HPDE6-E6E7 (cell line): ENCODE measurements around the gene ARL6IP4.

Experiments used
- DNase-seq: peaks from one replicate; pipeline ENCODE4 v3.0.0; 2011; ENCODE audit warnings: missing footprints; ENCODE audit errors: extremely low spot score

The ARL6IP4 gene

DNA sequence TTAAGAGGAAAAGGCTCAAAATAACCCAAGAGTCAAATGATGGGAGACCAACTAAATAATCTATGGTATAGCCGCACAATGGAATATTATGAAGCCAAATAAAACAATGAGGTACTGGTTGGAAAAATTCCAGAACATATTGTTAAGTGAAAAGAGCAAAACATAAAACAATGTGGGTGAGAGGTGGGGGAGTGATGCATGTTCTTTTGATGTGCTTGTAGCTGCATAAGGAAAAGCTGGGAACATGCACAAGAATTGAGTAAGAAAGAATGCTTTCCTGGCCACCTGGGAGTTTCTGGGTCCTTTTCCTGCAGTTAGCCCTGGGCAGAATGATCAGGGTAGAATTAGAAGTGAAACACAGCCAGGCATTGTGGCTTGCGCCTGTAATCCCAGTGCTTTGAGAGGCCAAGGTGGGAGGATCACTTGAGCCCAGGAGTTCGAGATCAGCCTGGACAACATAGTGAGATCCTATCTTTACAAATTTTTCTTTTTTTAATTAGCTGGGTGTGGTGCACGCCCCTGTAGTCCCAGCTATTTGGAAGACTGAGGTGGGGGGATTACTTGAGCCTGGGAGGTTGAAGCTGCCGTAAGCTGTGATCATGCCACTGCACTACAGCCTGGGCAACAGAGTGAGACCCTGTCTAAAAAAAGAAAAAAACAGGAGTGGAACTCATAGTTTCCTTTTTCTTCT is 22.1 kb upstream of the ARL6IP4 start:
- no peak for DNase-seq

DNA sequence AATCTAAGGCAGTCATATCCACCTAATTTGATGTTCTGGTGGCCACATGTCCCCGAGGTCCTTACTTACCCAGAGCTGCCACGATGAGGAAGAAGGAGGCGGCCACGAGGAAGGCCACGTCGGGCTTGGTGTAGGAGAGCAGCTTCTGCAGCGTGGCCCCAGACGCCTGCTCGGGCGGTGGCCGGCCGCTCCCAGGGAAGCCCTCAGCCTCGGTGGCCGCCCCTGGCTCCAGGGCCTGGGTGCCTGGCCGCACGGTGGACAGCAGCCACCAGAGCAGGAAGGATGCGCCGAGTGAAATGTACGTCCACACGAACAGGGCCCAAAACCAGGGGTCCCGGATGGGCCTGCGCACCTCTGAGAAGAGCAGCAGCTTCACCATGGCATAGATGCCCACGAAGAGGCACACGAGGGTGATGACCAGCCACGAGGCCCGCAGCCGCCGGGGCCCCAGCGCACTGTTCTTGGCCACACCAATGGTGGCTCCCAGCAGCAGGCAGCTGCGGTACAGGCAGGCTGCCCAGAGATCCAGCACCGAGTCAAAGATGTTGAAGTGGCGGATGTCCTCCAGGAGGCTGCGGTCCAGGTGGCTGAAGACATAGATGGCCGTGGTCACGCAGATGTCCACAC is 20.8 kb upstream of the ARL6IP4 start:
- no peak for DNase-seq

DNA sequence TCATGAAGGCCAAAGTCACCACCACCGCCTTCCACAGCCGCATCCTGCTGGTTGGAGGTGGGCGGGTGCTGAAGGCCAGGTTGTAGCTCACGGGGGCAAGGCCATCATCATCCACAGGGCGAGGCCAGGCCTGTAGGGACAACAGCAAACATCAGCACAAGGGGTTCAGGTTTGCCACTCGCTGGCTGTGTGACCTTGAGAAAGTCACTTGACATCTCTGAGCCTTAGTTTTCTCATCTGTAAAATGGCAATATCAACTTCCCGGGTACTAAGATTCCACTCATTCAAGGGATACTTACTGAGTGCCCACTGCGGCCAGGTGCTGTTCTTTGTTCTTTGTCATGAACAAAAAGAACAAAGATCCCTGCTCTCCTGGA is 20.3 kb upstream of the ARL6IP4 start:
- DNase-seq, result no peak

DNA sequence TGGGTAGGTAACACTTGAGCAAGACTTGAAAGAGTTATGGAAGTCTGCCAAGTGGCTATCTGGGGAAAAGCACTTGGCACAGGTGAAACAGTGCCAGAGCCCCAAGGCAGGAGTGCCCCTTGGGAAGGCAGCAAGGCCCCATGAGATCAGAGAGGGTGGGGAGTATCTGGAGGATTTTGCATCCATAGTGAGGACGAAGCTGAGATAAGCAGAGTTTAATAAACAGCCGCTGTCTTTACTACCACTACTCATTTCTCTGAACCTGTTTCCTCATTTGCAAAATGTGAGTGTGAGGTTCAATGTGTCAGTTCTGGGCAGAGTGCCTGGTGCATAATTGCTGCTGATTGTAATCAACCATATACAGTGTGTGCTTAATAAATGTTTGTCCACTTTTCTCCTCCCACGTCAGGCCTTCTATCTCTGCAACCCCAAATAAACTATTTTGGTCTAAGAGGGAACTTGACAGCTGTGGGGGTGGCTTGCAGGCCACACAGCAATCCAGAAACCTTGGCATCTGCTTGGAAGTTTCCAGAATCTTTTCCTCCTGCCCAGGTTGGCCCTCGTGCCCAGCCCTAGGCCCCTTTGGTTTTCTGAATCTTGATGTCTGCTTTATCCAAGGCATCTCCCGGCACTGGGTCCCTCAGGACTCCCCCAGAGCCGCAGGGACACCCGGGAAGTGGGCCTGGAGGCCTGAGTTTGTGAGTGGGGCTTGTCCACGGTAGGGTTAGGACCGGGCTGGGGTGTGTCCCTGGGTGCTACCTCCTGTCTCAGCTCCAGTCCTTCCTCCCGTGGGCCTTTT is 18.8 kb upstream of the ARL6IP4 start:
- no peak for DNase-seq

DNA sequence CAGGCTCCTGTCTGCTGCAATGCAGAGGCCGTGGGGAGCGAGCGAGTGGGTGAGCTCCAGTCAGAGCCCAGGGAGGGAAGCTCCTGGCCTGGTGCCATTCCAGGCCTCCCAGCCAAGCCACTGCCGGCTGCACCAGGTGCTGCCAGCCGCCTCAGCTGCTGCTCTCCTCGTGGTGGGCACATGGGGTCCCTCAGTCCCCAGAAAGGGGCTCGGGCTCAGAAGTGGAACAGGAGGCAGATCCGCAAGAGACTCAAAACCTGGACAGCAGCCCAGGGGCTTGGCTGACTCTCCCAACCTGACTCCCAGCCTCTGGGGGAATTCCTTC is 16.6 kb upstream of the ARL6IP4 start:
- DNase-seq, result no peak

DNA sequence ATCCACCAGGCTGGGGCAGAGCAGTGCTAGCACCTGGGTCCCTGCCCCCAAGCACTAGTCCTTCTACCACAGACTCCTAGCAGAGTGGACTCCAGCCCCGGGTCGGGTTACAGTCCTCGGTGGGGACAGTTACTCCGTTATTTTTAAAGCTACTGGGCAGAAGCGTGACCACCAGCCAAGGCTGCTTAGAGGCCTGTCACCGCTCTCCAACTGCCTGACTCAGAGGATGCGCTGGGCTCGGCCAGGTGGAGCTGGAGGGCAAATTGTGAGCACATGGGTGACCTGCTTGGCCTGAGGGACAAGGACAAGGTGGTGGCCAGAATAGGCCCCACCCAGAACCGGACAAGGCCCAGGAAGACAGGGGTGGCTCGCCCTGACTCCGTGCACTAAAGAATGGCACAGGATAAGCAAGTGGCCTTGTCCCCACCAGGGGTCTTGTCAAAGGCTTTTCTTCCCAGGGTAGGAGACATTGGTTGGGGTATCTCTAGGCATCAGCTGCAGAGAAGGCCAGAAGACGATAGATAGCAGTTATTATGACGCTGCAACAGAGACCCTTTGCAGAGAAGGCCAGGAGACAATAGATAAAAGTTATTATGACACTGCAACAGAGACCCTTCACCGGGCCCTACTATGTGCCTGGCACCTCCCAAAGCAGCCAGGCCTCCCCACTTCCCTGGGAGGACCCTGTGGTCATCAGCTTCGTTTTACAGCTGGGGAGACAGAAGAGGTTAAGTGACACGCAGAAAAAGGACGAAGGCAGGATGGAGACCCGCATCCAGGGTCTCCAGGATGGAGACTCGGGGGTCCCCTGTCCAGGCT is 15.8 kb upstream of the ARL6IP4 start:
- DNase-seq, result no peak

DNA sequence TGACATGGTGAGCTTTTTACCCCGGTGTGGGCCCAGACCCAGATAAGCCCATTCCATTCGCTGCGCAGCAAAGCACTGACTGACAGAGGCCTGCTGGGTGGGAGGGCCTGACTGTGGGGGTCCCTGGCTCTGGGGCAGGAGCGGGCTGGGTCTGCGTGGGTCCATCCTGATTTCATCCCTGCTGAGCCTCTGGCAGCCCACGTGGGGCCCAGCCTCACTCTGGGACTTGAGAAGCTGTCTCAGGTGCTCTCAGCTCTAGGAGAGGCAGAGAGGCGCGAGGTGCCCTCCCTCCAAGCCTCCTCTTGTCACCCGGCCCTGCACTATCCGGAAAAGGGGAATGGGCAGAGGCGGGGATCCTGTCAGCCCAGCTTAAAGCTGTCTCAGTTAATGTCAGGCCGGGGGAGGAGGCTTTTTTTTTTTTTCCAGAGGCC is 15.1 kb upstream of the ARL6IP4 start:
- DNase-seq, result no peak

DNA sequence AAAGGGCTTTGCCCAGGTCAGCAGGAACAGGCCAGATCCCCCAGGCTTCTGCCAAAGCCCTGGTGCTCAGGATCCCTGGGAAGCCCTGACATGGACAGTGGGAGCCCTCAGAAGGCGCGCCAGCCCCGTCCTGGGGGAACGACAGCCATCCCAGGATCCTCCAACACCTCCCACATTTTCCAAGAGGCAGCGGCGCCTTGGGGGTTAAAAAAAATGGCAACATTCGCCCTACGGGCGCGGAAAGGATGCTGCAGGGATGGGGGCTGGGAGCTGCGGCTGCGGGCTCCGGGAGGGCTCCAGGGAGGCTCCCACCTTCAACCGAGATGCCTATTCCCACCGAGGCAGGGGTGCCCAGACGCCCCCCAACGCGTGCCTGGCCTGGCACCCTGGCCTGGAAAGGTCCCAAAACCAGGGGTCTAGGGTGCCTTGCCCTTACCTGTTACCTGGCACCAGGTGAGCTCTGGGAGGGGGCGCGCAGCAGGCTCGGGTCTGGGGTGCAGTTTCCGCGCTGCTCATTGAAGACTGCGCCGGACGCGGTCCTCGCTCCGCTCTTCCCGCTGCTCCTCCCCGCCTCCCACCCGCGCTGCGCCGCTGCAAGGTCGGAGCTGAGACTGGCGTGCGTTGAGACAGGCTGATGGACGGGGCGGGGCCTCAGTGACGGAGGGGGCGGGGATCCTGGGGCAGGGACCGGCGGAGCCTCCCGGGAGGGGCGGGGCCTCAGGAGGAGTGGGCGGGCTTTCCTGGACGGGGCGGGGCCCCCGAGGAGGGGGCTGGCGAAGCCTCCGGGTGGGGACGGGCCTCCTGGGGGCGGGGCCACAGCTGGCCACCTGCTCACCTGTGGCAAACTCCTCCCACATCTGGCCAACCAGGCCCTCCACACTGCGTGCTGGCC is 14.4 kb upstream of the ARL6IP4 start, which contains the start of gene ABCB9:
TSS of gene ABCB9 (minus strand) at position 613 of the 892 bp plus-strand sequence. CDS start 6,228 bp downstream, outside the sequence.
- DNase-seq, result peak; percentile 94

DNA sequence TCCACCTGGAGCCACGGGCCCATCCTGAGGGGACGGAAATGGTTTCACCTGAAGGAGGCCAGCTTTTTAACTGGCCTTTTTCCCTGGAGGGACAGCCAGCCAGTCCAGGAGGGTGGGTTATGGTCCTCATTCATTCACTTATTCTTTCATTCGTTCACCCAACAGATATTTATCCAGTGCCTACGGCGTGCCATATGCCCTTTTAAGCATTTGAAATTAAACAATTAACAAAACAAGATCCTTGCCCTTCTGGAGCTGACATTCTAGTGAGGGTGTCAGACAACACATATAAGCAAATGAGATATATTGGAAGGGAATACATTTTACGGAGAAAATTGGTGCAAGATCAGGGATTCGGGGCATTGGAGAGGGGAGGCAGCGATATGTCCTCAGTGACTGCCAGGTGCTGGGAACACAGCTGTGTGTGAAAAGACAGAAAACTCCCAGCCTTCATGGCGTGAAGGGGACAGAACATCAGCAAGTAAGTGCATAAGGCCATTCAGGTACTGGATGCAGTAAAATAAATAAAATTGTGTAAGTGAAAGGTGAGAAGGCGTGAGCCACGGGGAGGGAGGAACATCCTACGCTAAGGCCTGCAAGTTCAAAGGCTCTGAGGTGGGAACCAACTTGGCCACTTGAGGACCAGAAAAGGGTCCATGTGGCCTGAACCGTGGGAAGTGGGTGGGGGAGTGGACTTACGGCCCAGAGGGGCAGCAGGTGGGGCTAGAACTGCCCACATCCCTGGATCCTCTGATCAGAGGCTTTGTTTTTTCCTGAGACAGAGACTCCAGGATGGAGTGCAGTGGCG is 13.5 kb upstream of the ARL6IP4 start:
- DNase-seq, result no peak

DNA sequence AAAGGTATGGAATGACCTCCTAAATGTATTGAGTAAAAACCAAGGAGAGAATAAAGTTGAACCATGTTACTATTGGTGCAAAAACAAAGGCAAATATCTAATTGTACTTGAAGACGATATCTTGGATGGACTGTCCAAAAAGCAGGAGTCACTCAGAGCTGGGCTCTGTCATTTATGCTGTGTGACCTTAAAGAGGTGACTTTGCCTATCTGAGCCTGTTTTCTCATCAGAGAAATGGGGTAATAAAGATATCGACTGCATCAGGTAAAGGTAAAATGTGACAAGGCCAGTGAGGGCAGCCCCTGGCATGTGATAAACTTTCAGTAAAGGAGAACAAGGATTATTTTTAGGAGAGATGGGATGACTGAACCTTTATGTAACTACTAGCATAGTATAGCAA is 12.4 kb upstream of the ARL6IP4 start:
- no peak for DNase-seq

DNA sequence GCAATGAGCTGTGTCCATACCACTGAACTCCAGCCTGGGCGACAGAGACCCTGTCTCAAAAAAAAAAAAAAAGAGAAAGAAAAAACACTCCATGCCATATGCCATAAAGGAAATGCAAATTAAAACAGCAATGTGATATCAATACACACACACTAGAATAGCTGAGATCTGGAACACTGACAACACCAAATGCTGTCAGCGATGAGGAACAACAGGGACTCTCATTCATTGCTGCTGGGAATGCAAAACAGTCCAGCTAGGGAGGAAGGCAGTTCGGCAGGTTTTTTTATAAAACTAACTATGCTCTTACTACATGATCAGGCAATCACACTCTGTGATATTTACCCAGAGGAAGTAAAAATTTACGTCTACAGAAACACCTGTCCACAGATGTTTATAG is 10.8 kb upstream of the ARL6IP4 start:
- no peak for DNase-seq

DNA sequence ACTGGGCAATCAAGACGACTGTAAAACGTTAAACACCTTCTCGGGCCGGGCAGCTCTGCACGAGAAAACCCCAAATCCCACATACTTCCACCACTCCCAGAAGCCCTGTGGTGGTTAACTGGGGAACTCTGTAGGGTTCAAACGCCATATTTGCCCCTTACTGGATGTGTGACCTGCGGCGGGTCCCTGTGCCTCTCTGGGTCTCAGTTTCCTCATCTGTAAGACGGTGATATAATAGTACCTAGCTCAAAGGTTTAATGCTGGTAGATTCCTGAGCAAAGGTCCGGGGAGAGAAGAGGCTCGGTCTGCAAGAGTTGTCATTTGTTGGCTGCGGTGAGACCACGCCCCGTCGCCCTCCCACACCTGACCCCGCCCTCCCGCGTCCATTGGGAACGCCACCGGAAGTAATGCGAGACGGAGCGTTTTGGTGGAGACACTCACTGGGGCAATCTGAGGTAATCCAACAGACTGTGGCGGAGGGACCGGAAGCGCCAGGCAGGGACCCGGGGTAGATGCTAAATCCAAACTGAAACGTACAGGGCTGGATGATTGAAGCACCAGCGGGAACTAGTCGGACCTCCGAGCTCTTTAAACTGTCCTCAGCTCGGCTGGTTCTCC is 6.1 kb upstream of the ARL6IP4 start:
- DNase-seq, result peak; percentile 88

DNA sequence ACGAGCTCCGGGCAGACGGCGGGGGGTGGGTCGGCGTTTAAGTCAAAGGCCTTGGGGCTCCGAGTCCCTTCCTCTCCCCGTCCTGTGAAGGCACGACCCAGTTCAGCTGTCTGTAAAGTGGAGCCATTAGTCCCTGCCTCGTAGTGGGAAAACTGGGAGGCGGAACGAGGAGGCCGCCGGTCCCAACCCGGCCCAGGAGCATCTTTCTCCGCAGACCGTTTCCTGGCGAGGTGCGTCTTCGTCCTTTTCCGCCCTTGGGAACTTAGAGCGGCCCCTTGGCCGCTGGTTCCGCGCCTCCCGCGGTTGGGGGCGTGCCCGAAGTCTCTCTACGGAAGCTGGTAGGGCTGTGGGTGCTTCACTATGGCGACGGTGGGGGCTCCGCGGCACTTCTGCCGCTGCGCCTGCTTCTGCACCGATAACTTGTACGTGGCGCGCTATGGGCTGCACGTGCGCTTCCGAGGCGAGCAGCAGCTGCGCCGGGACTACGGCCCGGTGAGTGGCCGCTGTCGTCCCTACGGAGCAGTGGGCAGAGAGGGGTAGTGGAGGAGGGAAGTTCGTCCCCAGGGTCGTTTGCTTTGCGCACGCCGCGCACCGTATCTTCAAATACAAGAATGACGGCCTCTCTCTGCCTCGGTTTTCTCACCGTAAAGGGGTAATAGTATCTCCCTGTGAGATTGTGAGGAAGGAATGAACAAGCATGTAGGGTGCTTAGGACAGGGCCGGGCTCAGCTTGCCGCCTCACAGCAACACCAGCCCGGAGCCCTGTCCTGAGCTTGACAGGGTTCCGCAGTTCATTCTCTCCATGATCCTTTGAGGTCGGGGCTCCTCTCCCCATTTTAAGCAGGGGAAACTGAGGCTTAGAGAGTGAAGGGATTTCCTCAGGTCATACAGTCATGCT is 5.3 kb upstream of the ARL6IP4 start, which contains the start of gene OGFOD2:
TSS of gene OGFOD2 (plus strand) at position 353 of the 898 bp plus-strand sequence. CDS start at position 361, 8 bp downstream.
- DNase-seq, result peak; percentile 89

DNA sequence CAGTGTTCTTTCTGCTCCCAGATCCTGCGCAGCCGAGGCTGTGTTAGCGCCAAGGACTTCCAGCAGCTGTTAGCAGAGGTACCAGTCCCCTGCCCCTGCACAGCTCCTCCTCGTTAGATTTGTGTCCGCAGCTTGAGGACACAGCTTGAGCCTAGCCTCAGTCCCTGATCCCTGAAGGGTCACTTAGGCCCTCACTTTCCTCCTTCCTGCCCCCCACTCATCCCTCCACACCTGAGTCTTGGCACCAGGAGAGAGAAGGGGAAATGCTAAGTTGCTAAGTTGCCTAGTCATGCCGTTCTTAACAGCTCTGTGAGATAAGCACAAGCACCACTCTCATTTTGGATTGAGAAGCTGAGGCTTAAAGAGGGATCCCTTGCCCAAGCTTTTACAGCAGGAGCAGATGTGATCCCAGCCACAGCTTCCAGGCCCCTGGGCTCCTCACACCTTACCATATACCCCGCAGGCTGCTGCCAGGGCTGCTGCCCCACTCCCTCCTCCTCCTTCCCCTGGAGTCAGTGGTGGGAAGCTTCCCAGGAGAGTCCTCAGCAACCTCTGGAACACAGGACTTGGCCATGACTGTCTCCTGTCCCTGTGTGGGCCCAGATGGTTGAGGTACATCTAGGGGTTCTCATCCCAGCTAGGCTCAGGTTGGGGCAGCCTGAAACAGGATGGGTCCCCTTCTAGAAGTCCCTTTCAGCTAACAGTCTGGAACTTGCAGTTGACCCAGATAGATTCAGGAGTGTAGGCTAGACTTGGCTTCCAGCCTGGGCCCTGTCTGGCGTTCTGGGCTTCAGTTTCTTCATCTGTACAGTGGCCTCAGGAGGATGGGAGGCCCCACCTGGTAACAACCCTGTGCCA is 4.5 kb upstream of the ARL6IP4 start:
- no peak for DNase-seq

DNA sequence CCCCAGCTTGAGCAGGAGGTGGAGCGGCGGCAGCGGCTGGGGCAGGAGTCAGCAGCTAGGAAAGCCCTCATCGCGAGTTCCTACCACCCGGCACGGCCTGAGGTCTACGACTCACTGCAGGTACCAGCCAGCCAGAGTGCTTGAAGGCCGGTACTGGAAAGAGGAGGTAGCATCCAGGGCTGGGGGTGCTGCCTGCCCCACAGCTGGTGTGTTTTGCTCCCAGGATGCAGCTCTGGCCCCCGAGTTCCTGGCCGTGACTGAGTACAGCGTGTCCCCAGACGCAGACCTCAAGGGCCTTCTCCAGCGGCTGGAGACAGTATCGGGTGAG is 3.9 kb upstream of the ARL6IP4 start:
- no peak for DNase-seq

DNA sequence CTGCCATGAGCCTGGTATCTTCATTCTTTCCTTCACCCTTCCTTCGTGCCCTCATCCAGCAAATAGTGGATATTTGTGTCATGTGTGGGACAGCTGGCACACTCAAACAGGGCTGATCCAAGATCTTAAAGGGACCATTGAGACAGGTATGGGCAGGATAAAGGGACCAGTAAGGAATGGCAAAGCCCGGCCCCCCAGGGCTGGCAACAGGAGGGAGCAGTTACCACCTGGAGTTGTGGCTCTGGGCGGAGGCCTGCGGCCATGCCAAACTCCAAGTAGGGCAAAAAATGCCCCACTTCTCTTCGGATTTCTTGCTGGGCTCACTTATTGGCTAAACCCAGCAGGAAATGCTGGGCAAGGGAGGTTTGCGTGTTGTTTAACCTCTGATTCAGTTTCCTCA is 3.3 kb upstream of the ARL6IP4 start:
- DNase-seq, result no peak

DNA sequence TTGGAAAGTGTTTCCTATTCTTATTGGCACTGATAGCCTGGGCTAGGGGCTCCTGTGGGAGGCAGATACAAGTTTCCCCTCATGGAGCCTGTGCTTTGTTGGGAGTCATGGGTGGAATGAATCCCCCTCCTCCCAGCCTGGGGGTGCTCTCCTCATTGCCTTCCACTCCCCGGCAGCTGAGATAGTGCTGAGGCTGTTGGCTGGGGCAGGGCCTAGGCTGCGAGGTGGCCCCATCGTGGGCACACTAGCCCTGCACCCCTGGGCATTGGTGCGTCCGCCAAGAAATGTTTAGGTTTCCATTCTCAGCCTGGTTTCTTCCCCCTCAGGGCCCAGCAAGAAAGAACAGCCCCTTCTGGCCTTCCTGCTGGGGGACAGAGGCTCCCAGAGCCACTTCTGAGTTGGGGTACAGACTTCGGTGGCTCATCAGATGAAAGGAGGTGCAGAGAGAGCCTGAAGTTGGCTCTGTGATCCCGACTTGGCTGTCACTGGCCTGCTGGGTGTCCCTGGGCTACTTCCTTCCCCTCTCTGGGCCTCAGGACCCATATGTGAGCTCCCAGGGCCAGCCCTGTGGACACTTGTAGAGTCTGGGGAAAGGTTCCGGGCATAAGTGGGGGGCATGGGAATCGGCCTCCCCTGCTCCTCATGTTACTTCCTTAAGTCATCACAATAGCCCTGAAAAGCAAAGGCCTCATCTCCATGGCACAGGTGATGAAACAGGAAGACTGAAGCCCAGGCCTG is 2.7 kb upstream of the ARL6IP4 start:
- DNase-seq, result no peak
